Liver (tissue), 3 donors: ENCODE measurements around the gene TJP3.

Source experiments
- ATF3 ChIP-seq: IDR thresholded peaks from 2 replicates; pipeline ENCODE4 v1.6.1; 2016; ENCODE audit warnings: antibody characterized with exemption
- CTCF ChIP-seq: fragments of 150-350 bp; IDR thresholded peaks from 2 replicates; pipeline ENCODE4 v1.5.1; 2017; ENCODE audit warnings: improper control_type of control experiment, low read depth, low read length; ENCODE audit not compliant: missing input control
- EGR1 ChIP-seq, 2 donors: IDR thresholded peaks; 2 replicates each; pipeline ENCODE4 v1.6.1; 2016 to 2018; ENCODE audit warnings: antibody characterized with exemption in 2 of 2, low read depth in 2 of 2
- FOXA1 ChIP-seq: IDR thresholded peaks from 2 replicates; pipeline ENCODE4 v1.6.1; 2016; ENCODE audit warnings: antibody characterized with exemption
- GABPA ChIP-seq, 2 donors: IDR thresholded peaks in 1 of 2; conservative IDR thresholded peaks in 1 of 2; 2 replicates each; pipeline ENCODE4 v1.6.1; 2016; ENCODE audit warnings: antibody characterized with exemption in 2 of 2, mild to moderate bottlenecking in 1 of 2, moderate library complexity in 1 of 2
- JUND ChIP-seq, 2 donors: IDR thresholded peaks; 2 replicates each; pipeline ENCODE4 v1.6.1; 2016; ENCODE audit warnings: antibody characterized with exemption in 2 of 2
- MAX ChIP-seq: IDR thresholded peaks from 2 replicates; pipeline ENCODE4 v1.6.1; 2016; ENCODE audit warnings: antibody characterized with exemption
- RAD21 ChIP-seq, 2 donors: IDR thresholded peaks; 2 replicates each; pipeline ENCODE4 v1.6.1; 2016; ENCODE audit warnings: antibody characterized with exemption in 2 of 2, mild to moderate bottlenecking in 2 of 2
- REST ChIP-seq: IDR thresholded peaks from 2 replicates; pipeline ENCODE4 v1.6.1; 2016; ENCODE audit warnings: antibody characterized with exemption, mild to moderate bottlenecking
- RXRA ChIP-seq, 2 donors: IDR thresholded peaks; 2 replicates each; pipeline ENCODE4 v1.6.1; 2017 to 2018; ENCODE audit warnings: antibody characterized with exemption in 2 of 2, mild to moderate bottlenecking in 1 of 2
- SP1 ChIP-seq: IDR thresholded peaks from 2 replicates; pipeline ENCODE4 v1.6.1; 2018; ENCODE audit warnings: antibody characterized with exemption, mild to moderate bottlenecking
- YY1 ChIP-seq: IDR thresholded peaks from 2 replicates; pipeline ENCODE4 v1.6.1; 2016; ENCODE audit warnings: antibody characterized with exemption, mild to moderate bottlenecking
- ZBTB33 ChIP-seq: IDR thresholded peaks from 2 replicates; pipeline ENCODE4 v1.6.1; 2016; ENCODE audit warnings: antibody characterized with exemption
- donor health status: healthy.
- donor health status: healthy.

- TF ChIP-seq CTCF (no peak), YY1 (no peak), JUND (IDR thresholded peaks at IDR 0.05) (no peak), MAX (no peak), ZBTB33 (no peak), EGR1 (IDR thresholded peaks at IDR 0.05; ENCODE audit: low read depth in 2 of 2) (no peak), REST (no peak), RAD21 (IDR thresholded peaks at IDR 0.05) (no peak), RXRA (IDR thresholded peaks at IDR 0.05) (no peak), SP1 (no peak), ATF3 (no peak), GABPA (IDR thresholded peaks at IDR 0.05 in 1 of 2, conservative IDR thresholded peaks at IDR 0.05 in 1 of 2) (no peak), FOXA1 (no peak)
These were observed 28.6 kb upstream of the TJP3 start for GRCh38 chr19:3679581-3679980.
